Mucosa of rectum (tissue), 2 donors: ENCODE results near the gene FBL.

Experiments
- H3K27ac ChIP-seq, 2 donors: one replicate each; pipeline ENCODE4 v1.7.0; 2013; ENCODE audit warnings: inconsistent platforms in 2 of 2, low read depth in 2 of 2, low read length in 2 of 2
- H3K27me3 ChIP-seq, 2 donors: one replicate each; pipeline ENCODE4 v1.7.0; 2013; ENCODE audit warnings: low read length in 2 of 2; ENCODE audit not compliant: control insufficient read depth in 2 of 2, insufficient read depth in 2 of 2
- H3K36me3 ChIP-seq, 2 donors: one replicate each; pipeline ENCODE4 v1.7.0; 2013; ENCODE audit warnings: low read length in 2 of 2; ENCODE audit not compliant: control insufficient read depth in 2 of 2, insufficient read depth in 2 of 2
- H3K4me1 ChIP-seq, 2 donors: one replicate each; pipeline ENCODE4 v1.7.0; 2013; ENCODE audit warnings: low read length in 2 of 2, mild to moderate bottlenecking in 1 of 2; ENCODE audit not compliant: control insufficient read depth in 2 of 2, insufficient read depth in 2 of 2
- H3K4me3 ChIP-seq, 2 donors: one replicate each; pipeline ENCODE4 v1.7.0; 2013; ENCODE audit warnings: low read length in 2 of 2
- H3K9ac ChIP-seq, 2 donors: one replicate each; pipeline ENCODE4 v1.7.0; 2013; ENCODE audit warnings: low read length in 2 of 2, low read depth in 1 of 2, mild to moderate bottlenecking in 1 of 2
- H3K9me3 ChIP-seq, 2 donors: one replicate each; pipeline ENCODE4 v1.7.0; 2013; ENCODE audit warnings: low read length in 2 of 2; ENCODE audit not compliant: control insufficient read depth in 2 of 2
- donor health status: healthy.
- donor health status: Normal muscosa, but diverticular disease.

Gene FBL

DNA sequence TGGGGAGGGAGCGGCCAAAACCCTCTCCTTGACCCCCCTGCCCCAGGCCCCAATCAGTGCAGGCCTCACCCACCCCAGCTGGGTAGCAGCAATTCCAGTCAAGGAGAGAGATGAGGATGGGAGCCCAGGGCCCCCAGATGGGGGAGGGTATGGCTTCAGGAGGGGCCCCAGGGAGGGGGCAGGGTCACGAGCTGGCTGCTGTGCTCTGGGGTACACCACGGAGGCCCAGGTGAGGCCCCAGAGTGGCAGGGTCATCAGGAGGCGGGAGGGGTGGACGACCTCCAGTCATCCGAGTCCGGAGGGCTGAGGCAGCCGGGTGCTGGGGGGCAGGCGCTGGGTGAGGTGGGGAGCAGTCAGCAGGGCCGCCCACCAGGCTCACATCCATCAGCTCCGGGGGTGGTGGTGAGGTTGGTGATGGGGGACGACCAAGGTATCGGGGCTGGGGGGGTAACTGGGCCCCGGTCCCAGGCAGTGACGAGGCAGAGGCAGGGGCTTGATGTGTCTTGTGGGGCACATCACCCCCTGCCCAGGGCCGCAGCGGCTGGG, 20.6 kb downstream of the FBL start:
- Histone ChIP-seq H3K4me1 (peaks cover 6 to 10% of the 10 kb centered on the region in 2 donors), H3K9ac (no peak overlapping the region), H3K36me3 (peaks cover 36% of the 10 kb centered on the region in 2 donors), H3K27me3 (no peaks in the 10 kb centered on the region), H3K27ac (no peak overlapping the region), H3K9me3 (no peaks in the 10 kb centered on the region), H3K4me3 (no peak overlapping the region)

DNA sequence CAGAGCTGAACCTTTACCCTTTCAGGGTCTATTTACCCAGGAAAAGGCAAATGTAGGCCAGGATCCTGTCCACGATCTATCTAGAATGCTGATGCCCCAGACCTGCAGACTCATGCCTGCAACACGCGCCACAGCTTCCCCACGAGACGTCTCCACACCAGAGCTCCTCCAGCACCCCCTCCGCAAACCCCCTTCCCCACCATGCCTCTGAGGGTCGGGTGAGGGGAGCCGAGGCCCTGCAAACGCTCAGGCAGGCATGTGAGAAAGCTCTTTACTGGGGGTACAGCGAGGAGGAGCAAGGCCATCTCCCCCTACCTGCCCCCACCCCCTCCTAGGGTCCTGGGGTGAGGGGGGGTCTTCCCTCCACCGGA, 21.1 kb downstream of the FBL start:
- Histone ChIP-seq H3K4me1 (peaks cover 6 to 10% of the 10 kb centered on the region in 2 donors), H3K9ac (peak overlapping the region in 1 of 2 donors; percentile 22), H3K36me3 (peaks cover 31% of the 10 kb centered on the region in 2 donors), H3K27me3 (no peaks in the 10 kb centered on the region), H3K27ac (no peak overlapping the region), H3K4me3 (peak overlapping the region; percentile 91 to 94), H3K9me3 (no peaks in the 10 kb centered on the region)

DNA sequence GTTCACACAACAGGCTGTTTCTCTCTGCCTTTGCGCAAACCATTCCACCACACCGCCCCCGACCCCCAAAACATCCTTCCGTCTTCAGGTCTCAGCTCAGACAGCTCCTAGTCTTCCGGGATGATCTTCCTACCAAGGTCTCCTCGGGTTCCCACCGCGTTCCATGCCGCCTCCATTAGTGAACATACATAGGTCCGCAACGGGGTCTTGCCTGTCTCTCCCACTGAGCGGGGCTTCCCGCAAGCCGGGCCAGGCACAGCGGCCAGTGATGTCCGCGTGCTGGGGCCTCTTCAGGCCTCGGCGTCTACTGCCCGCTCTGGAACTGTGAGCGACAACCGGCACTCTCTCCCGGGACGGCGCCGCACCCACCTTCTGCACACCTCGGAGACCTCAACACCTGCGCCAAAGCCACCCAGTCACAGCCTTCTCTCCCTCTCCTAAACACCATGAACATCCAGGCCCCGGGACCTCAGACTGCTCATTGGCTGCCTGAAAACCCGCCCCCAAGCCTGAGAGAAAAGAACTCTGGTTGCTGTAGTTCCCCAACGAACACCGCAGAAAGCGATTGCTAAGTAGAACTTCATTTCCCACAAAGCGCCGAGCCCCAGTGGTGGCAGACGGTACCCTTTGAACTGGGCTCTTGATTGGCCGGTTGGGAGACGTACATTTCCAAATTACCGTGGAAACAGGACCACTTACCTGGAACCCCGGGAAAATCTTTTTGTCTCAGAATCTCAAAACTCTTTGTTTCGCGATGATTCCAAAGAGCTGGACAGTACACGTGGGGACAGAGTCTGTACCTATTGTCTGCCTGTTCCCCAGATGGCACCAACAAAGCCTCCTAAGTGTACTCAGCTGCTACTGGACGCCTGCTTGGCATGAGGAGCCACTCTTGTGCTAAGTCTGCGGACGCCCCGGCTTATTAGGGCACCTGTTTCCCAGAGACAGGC, 21.8 kb downstream of the FBL start:
- Histone ChIP-seq H3K27ac (peak overlapping the region; percentile 48 to 58), H3K36me3 (peaks cover 24% of the 10 kb centered on the region in 2 donors), H3K9me3 (no peaks in the 10 kb centered on the region), H3K27me3 (no peaks in the 10 kb centered on the region), H3K4me3 (peak overlapping the region; percentile 91 to 94), H3K9ac (peak overlapping the region; percentile 61 to 88), H3K4me1 (peaks cover 6 to 10% of the 10 kb centered on the region in 2 donors)

DNA sequence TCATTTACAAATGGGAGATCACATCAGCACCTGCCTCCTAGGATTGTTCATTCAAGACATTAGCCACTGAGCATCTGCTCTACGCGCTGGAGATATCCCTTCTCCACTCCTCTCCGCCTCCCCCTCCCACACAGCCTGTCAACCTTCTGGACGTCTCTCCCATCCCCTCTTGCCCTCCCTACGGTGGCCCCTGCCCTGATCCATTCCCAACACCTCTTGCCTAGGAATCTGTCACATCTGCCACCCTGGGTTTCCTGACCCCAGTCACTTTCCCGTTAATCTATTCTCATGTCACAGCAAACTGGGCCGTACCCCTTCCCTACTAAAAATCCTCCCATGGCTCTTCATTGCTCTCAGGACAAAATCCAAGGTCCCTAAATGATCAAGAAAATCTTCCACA, 22.5 kb downstream of the FBL start:
- Histone ChIP-seq H3K27ac (no peak overlapping the region), H3K36me3 (peaks cover 20 to 24% of the 10 kb centered on the region in 2 donors)

DNA sequence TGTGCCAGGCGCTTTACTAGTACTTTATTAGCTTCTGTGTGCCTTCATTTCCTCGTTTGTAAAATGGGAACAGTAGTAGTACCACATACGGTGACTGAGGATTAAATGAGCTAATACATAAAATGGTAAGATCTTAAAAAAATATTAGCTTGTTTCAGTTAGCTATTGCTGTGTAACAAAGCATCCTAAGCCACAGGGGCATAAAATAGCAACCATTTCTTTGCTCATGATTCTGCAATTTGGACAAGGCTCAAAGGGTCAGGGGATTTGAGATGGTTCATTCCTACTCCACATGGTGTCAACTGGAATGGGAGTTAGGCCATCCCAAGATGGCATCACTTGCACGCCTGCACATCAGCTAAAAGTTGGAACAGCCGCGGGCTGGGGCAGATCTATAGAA, 25.5 kb downstream of the FBL start:
- no peaks in the 10 kb centered on the region for H3K27me3 ChIP-seq
- H3K9me3 ChIP-seq: no peaks in the 10 kb centered on the region
- H3K9ac ChIP-seq: no peak overlapping the region
- peaks cover 6 to 10% of the 10 kb centered on the region in 2 donors for H3K4me1 ChIP-seq
- H3K4me3 ChIP-seq: no peak overlapping the region
- no peaks in the 10 kb centered on the region for H3K36me3 ChIP-seq
- H3K27ac ChIP-seq: no peak overlapping the region

More for the DNA sequence above, 22.5 kb downstream of the FBL start:
- Histone ChIP-seq H3K4me3 (peak overlapping the region; percentile 91 to 94), H3K9ac (peak overlapping the region; percentile 61 to 88), H3K4me1 (peaks cover 6 to 10% of the 10 kb centered on the region in 2 donors), H3K27me3 (no peaks in the 10 kb centered on the region), H3K9me3 (no peaks in the 10 kb centered on the region)

DNA sequence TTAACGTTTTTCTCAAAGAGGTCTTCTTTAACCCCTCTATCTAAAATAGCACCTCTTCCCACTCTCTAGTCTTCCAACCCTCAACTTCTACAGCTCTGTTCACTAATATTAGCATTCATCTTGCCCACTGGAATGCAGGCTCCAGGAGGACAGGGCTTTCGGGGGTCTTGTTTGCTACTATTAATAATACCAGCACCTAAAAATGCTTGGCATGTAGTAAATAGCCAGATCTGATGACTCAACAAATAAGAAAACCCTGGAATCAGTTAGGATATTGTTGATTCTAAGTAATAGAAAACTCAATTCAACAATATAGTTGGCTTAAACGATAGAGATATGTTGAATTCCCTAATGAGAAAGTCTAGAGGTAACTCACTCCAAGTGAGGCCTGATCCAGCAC, 26.4 kb downstream of the FBL start:
- H3K9me3 ChIP-seq: no peaks in the 10 kb centered on the region
- no peak overlapping the region for H3K9ac ChIP-seq
- H3K4me1 ChIP-seq: peaks cover 4 to 7% of the 10 kb centered on the region in 2 donors
- no peak overlapping the region for H3K4me3 ChIP-seq
- no peaks in the 10 kb centered on the region for H3K27me3 ChIP-seq
- no peak overlapping the region for H3K27ac ChIP-seq
- no peaks in the 10 kb centered on the region for H3K36me3 ChIP-seq

DNA sequence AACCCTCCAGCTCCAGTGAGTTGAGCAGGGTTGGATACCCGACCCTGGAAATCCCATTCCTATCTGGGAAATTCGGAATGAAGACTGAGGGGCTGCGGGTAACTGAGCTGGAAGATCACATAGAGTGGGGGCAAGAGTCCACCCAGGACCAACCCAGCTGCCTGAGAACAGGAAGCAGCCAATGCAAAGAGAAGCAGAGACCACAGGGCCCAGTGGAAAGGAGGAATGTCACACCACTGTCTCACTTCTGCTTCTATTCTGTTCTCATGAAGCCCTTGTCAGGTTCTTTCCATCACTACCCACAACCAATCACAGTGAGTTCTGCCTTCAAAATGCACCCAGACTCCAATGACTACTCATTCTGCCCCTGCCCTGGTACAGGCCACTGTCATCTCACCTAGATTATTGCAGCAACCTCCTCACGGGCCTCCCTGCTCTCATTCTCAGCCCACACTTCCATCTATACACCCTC, 27.5 kb downstream of the FBL start:
- no peak overlapping the region for H3K9ac ChIP-seq
- H3K27me3 ChIP-seq: no peaks in the 10 kb centered on the region
- H3K27ac ChIP-seq: no peak overlapping the region
- H3K36me3 ChIP-seq: no peaks in the 10 kb centered on the region
- no peak overlapping the region for H3K4me3 ChIP-seq
- H3K9me3 ChIP-seq: no peaks in the 10 kb centered on the region
- peaks cover 2% of the 10 kb centered on the region in 2 donors for H3K4me1 ChIP-seq

DNA sequence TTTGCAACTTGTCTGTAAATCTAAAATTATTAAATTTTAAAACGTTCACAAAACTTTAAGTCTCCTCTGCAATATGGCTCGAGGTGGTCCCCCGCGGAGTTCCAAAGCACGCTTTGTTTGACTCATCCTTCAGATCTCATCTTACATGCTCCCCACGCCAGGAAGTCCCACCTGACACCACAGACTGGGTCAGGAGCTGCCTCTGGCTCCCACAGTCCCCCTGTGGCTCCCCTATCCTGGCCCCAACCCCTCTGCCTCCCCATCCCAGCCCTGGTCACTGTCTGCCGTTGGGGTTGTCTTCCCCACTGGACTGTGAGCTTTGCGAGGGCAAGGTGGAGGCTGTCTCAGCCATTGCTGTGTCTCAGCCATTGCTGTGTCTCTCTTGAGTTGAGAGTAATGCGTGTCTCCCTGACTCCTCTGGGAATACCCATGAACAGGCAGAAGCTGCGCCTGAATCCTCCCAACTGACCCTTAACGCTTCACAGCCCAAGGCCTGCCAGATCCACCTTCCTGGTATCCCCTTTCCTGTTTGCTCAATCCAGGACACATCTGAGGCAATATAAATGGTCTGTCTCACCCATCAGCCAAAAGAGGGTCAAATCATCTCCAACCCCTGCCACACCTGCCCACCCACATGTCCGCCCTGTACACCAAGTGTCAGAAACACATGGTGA, 28.2 kb downstream of the FBL start:
- H3K4me3 ChIP-seq: no peak overlapping the region
- no peaks in the 10 kb centered on the region for H3K27me3 ChIP-seq
- no peaks in the 10 kb centered on the region for H3K9me3 ChIP-seq
- H3K27ac ChIP-seq: no peak overlapping the region
- no peaks in the 10 kb centered on the region for H3K4me1 ChIP-seq
- H3K36me3 ChIP-seq: no peaks in the 10 kb centered on the region
- H3K9ac ChIP-seq: no peak overlapping the region

DNA sequence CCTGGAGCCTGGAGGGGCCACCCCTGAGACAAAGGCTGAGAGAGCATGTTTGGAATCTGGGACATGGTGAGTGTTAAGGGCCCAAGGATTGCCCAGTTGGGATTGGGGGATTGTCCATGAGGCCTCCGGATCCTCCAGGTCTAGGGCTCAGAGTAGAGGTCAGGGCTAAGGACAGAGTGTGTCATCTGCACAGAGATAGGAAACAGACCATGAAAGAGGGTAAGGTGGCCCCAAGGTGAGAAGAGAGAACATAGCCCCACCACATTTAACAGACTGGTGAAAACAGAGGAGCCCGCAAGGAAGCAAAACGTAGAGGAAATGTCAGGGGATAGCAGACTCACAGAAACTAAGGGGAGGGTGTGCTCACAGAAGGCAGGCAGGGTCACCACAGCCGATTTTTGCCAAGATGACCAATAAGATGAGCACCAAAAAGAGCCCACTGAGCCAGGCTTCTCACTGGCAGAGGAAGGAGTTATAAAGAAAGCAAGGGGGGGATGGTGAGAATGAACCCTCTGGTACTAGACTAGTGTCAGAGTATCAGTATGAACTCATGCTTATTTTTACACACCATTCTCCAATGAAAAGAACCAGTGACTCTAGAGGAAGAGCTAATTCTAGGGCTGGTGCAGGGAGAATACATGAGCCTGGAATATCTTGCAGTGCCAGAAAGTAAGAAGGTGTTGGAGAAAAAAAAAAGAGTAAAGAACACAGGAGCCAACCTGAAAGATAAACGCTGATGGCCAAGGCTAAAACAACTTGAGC, 29.7 kb downstream of the FBL start:
- Histone ChIP-seq H3K4me1 (no peaks in the 10 kb centered on the region), H3K4me3 (no peak overlapping the region), H3K9me3 (no peaks in the 10 kb centered on the region), H3K36me3 (no peaks in the 10 kb centered on the region), H3K27ac (no peak overlapping the region), H3K9ac (no peak overlapping the region), H3K27me3 (no peaks in the 10 kb centered on the region)
